Measurements from ENCODE around the gene GALK1. TPM values are rescaled to one million over a fixed set of nuclear protein-coding genes. Genes with fewer than 3 reads are reported as not detected.

Gene GALK1
- total and polyA plus RNA-seq, 5 donors: 15.9 to 22.6 (median 17.7) TPM

GRCh38 chr17:75808549-75808904 is 43.5 kb upstream of the GALK1 start:
- DNase-seq: peak in 1 of 3 donors; percentile 52

GRCh38 chr17:75807861-75808260 is 42.9 kb upstream of the GALK1 start:
- 95% methylated on average over 3 of the region's 3 CpGs for WGBS
- ATAC-seq (no peak), DNase-seq (peak in 1 of 3 donors; percentile 59)
- no peaks in the 10 kb centered on the region for H3K27me3 ChIP-seq (ENCODE audit: control insufficient read depth, insufficient read depth)
- H3K27ac ChIP-seq (ENCODE audit: low read length): peak overlapping the region; percentile 39
- intact Hi-C loops (cut with DNase I): no loop called here
- no peaks in the 10 kb centered on the region for H3K9me3 ChIP-seq (ENCODE audit: control insufficient read depth, low read length)
- peaks cover 12% of the 10 kb centered on the region for H3K4me1 ChIP-seq (ENCODE audit: control insufficient read depth, insufficient read depth, low read length)
- H3K4me3 ChIP-seq (ENCODE audit: low read length): no peak overlapping the region

More at GRCh38 chr17:75808549-75808904, 43.5 kb upstream of the GALK1 start:
- Histone ChIP-seq H3K27ac (ENCODE audit: low read length) (peak overlapping the region; percentile 65), H3K4me1 (ENCODE audit: control insufficient read depth, insufficient read depth, low read length) (peaks cover 12% of the 10 kb centered on the region), H3K9me3 (ENCODE audit: control insufficient read depth, low read length) (no peaks in the 10 kb centered on the region), H3K27me3 (ENCODE audit: control insufficient read depth, insufficient read depth) (no peaks in the 10 kb centered on the region), H3K4me3 (ENCODE audit: low read length) (no peak overlapping the region)
- ATAC-seq: peak; percentile 15 to 18
- intact Hi-C loops (cut with DNase I): no loop called here
- WGBS: 33% methylated on average over 4 of the region's 4 CpGs

GRCh38 chr17:75806822-75807500 is 42.0 kb upstream of the GALK1 start:
- H3K4me3 ChIP-seq (ENCODE audit: low read length): no peak overlapping the region
- no peaks in the 10 kb centered on the region for H3K9me3 ChIP-seq (ENCODE audit: control insufficient read depth, low read length)
- ATAC-seq: peak; percentile 20 to 36
- 81% methylated on average over 4 of the region's 4 CpGs for WGBS
- H3K27ac ChIP-seq (ENCODE audit: low read length): no peak overlapping the region
- intact Hi-C loops (cut with DNase I): no loop called here
- DNase-seq: peak in 1 of 3 donors; percentile 61
- H3K27me3 ChIP-seq (ENCODE audit: control insufficient read depth, insufficient read depth): no peaks in the 10 kb centered on the region
- H3K4me1 ChIP-seq (ENCODE audit: control insufficient read depth, insufficient read depth, low read length): peaks cover 12% of the 10 kb centered on the region

GRCh38 chr17:75803883-75804282 is 38.9 kb upstream of the GALK1 start:
- WGBS: 87% methylated on average over 1 of the region's 1 CpG
- intact Hi-C loops (cut with DNase I): no loop called here
- no peak for ATAC-seq

GRCh38 chr17:75799402-75799801 is 34.4 kb upstream of the GALK1 start:
- intact Hi-C loops (cut with DNase I): no loop called here
- ATAC-seq: no peak

More at GRCh38 chr17:75803883-75804282, 38.9 kb upstream of the GALK1 start:
- no peak overlapping the region for H3K4me3 ChIP-seq (ENCODE audit: low read length)
- peaks cover 3% of the 10 kb centered on the region for H3K4me1 ChIP-seq (ENCODE audit: control insufficient read depth, insufficient read depth, low read length)
- no peaks in the 10 kb centered on the region for H3K9me3 ChIP-seq (ENCODE audit: control insufficient read depth, low read length)
- H3K27ac ChIP-seq (ENCODE audit: low read length): no peak overlapping the region
- no peaks in the 10 kb centered on the region for H3K27me3 ChIP-seq (ENCODE audit: control insufficient read depth, insufficient read depth)
- no peak for DNase-seq

GRCh38 chr17:75795820-75796607 is 31.0 kb upstream of the GALK1 start:
- 90% methylated on average over 8 of the region's 8 CpGs for WGBS
- H3K4me3 ChIP-seq (ENCODE audit: low read length): no peak overlapping the region
- no peaks in the 10 kb centered on the region for H3K9me3 ChIP-seq (ENCODE audit: control insufficient read depth, low read length)
- H3K27ac ChIP-seq (ENCODE audit: low read length): no peak overlapping the region
- DNase-seq (no peak), ATAC-seq (no peak)
- no peaks in the 10 kb centered on the region for H3K4me1 ChIP-seq (ENCODE audit: control insufficient read depth, insufficient read depth, low read length)
- no peaks in the 10 kb centered on the region for H3K27me3 ChIP-seq (ENCODE audit: control insufficient read depth, insufficient read depth)
- intact Hi-C loops (cut with DNase I): no loop called here

More at GRCh38 chr17:75799402-75799801, 34.4 kb upstream of the GALK1 start:
- Histone ChIP-seq H3K27ac (ENCODE audit: low read length) (no peak overlapping the region), H3K9me3 (ENCODE audit: control insufficient read depth, low read length) (no peaks in the 10 kb centered on the region), H3K27me3 (ENCODE audit: control insufficient read depth, insufficient read depth) (no peaks in the 10 kb centered on the region), H3K4me1 (ENCODE audit: control insufficient read depth, insufficient read depth, low read length) (no peaks in the 10 kb centered on the region), H3K4me3 (ENCODE audit: low read length) (no peak overlapping the region)
- no peak for DNase-seq
- WGBS: 88% methylated on average over 4 of the region's 4 CpGs

- Histone ChIP-seq H3K27ac (ENCODE audit: low read length) (no peak overlapping the region), H3K4me3 (ENCODE audit: low read length) (no peak overlapping the region), H3K27me3 (ENCODE audit: control insufficient read depth, insufficient read depth) (no peaks in the 10 kb centered on the region), H3K9me3 (ENCODE audit: control insufficient read depth, low read length) (no peaks in the 10 kb centered on the region), H3K4me1 (ENCODE audit: control insufficient read depth, insufficient read depth, low read length) (no peaks in the 10 kb centered on the region)
- DNase-seq (no peak), ATAC-seq (no peak)
- 61% methylated on average over 1 of the region's 1 CpG for WGBS
- intact Hi-C loops (cut with DNase I): no loop called here
Observed at GRCh38 chr17:75793460-75793859, 28.5 kb upstream of the GALK1 start.

GRCh38 chr17:75791254-75791653 is 26.3 kb upstream of the GALK1 start:
- Histone ChIP-seq H3K27me3 (ENCODE audit: control insufficient read depth, insufficient read depth) (no peaks in the 10 kb centered on the region), H3K4me1 (ENCODE audit: control insufficient read depth, insufficient read depth, low read length) (no peaks in the 10 kb centered on the region), H3K9me3 (ENCODE audit: control insufficient read depth, low read length) (no peaks in the 10 kb centered on the region), H3K4me3 (ENCODE audit: low read length) (no peak overlapping the region), H3K27ac (ENCODE audit: low read length) (no peak overlapping the region)
- ATAC-seq (no peak), DNase-seq (no peak)
- intact Hi-C loops (cut with DNase I): no loop called here
- WGBS: 87% methylated on average over 6 of the region's 6 CpGs

- WGBS: 5% methylated on average over 43 of the region's 43 CpGs
- H3K4me1 ChIP-seq (ENCODE audit: control insufficient read depth, insufficient read depth, low read length): peaks cover 5% of the 10 kb centered on the region
- H3K4me3 ChIP-seq (ENCODE audit: low read length): peak overlapping the region; percentile 52
- intact Hi-C loops (cut with DNase I): loop anchor here in 2 of 4 donors (5.0 to 10.0 kb wide), 2 partner anchors 42 to 110 kb away; partner anchors contain the start of gene TRIM65 (in 1 of the 2)
- peak overlapping the region; percentile 96 for H3K27ac ChIP-seq (ENCODE audit: low read length)
- no peaks in the 10 kb centered on the region for H3K27me3 ChIP-seq (ENCODE audit: control insufficient read depth, insufficient read depth)
- ATAC-seq: peak; percentile 94 to 95
- DNase-seq: peak; percentile 92 to 97 (median 95)
- H3K9me3 ChIP-seq (ENCODE audit: control insufficient read depth, low read length): no peaks in the 10 kb centered on the region
Observed at GRCh38 chr17:75785016-75785890, 20.3 kb upstream of the GALK1 start.

- ATAC-seq: peak; percentile 95 to 97
- WGBS: under 1% methylated on average over 45 of the region's 45 CpGs
- H3K4me1 ChIP-seq (ENCODE audit: control insufficient read depth, insufficient read depth, low read length): peaks cover 5% of the 10 kb centered on the region
Observed at GRCh38 chr17:75784473-75785015, 19.6 kb upstream of the GALK1 start, which contains the start of gene UNK. TSS of gene UNK (plus strand) at chr17:75784806. CDS start at chr17:75784881, 75 bp downstream.

More at GRCh38 chr17:75784473-75785015, 19.6 kb upstream of the GALK1 start, which contains the start of gene UNK:
- Histone ChIP-seq H3K27ac (ENCODE audit: low read length) (peak within 1 kb of the TSS; percentile 98), H3K9me3 (ENCODE audit: control insufficient read depth, low read length) (no peaks in the 10 kb centered on the region), H3K27me3 (ENCODE audit: control insufficient read depth, insufficient read depth) (no peaks in the 10 kb centered on the region), H3K4me3 (ENCODE audit: low read length) (peak within 1 kb of the TSS; percentile 52)
- intact Hi-C loops (cut with DNase I): loop anchor here in 2 of 4 donors (5.0 to 10.0 kb wide), 2 partner anchors 43 to 110 kb away; partner anchors contain the start of gene TRIM65 (in 1 of the 2)
- DNase-seq: peak; percentile 97 to 98 (median 98)
